ENCODE results near the gene SULT1A3. TPM values are rescaled to one million over a fixed set of nuclear protein-coding genes. Genes with fewer than 3 reads are reported as not detected.
"Not testable (repeated sequence)": the region's sequence is repeated elsewhere in the genome, so short reads cannot be mapped to it uniquely, and the experiment has no call there.

The SULT1A3 gene
- total RNA-seq, 1 donor, result 3.5 TPM

DNA sequence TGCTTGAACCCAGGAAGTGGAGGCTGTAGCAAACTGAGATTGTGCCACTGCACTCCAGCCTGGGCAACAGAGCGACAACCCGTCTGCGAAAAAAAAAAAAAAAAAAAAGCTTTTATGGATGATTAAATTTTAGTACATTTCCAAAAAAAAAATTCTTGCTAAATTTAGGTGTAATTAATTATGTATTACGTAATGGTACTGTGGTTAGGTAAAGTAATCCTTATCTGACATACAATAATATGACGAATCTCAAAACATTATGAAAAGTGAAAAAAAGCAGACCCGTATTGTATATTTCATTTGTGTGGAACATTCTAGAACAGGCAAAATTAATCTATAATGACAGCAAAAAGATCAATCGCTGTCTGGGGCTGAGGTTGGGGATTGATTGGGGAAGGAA lies 26.0 kb upstream of the SULT1A3 start:
- no peak for DNase-seq (ENCODE audit: low read depth)
- TF ChIP-seq, protein P1, sequence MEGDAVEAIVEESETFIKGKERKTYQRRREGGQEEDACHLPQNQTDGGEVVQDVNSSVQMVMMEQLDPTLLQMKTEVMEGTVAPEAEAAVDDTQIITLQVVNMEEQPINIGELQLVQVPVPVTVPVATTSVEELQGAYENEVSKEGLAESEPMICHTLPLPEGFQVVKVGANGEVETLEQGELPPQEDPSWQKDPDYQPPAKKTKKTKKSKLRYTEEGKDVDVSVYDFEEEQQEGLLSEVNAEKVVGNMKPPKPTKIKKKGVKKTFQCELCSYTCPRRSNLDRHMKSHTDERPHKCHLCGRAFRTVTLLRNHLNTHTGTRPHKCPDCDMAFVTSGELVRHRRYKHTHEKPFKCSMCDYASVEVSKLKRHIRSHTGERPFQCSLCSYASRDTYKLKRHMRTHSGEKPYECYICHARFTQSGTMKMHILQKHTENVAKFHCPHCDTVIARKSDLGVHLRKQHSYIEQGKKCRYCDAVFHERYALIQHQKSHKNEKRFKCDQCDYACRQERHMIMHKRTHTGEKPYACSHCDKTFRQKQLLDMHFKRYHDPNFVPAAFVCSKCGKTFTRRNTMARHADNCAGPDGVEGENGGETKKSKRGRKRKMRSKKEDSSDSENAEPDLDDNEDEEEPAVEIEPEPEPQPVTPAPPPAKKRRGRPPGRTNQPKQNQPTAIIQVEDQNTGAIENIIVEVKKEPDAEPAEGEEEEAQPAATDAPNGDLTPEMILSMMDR (IDR thresholded peaks at IDR 0.05; ENCODE audit: insufficient read depth, low read depth, low read length), result no peak
- H3K4me3 ChIP-seq (ENCODE audit: low read depth, low read length), result no peak overlapping the region

DNA sequence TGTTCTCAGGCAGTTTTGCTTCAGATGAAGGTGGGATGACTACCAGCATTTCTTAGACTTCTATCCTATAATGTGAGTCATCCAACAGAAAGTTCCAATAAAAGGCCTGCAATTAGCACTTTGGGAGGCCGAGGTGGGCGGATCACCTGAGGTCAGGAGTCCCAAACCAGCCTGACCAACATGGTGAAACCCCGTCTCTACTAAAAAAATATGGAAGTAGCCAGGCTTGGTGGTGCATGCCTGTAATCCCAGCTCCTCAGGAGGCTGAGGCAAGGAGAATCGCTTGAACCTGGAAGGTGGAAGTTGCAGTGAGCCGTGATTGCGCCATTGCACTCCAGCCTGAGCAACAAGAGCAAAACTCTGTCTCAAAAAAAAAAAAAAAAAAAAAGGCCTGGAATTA lies 22.2 kb upstream of the SULT1A3 start:
- H3K4me3 ChIP-seq (ENCODE audit: low read depth, low read length); DNase-seq (ENCODE audit: low read depth): not testable (repeated sequence)

DNA sequence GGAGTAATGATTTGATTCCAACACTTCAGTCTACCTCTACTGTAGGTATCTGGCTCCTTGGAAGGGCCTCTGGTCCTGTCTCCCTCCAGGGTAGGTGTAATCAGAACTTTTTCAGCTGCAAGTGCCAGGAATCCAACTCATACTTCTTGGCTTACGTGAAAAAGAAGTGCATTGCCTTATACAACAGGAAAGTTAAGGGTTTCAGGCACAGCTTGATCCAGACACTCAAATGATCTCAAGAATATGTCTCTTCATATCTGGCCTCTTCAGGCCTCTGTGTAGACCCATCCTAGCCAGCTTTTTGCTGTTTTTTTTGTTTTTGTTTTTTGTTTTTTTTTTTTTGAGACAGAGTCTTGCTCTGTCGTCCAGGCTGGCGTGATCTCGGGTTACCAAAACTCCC lies 19.9 kb upstream of the SULT1A3 start:
- no peak for DNase-seq (ENCODE audit: low read depth)
- H3K4me3 ChIP-seq (ENCODE audit: low read depth, low read length), result no peak overlapping the region
- TF ChIP-seq, protein P1 (IDR thresholded peaks at IDR 0.05; ENCODE audit: insufficient read depth, low read depth, low read length), result no peak

DNA sequence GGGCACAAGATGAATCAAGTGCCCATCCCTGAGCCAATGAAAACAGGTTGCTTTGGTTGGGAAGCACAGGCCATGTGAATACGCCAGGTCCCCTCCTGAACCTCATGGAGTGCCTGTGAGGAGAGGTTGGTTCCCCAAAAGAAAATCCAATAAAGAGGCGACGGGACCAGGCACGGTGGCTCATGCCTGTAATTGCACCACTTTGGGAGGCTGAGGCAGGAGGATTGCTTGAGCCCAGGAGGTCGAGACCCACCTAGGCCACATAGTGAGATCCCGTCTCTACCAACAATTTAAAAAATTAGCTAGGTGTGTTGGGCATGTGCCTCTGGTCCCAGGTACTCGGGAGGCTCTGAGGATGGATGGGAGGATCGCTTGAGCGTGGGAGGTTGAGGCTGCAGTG lies 19.1 kb upstream of the SULT1A3 start:
- TF ChIP-seq, protein P1 (IDR thresholded peaks at IDR 0.05; ENCODE audit: insufficient read depth, low read depth, low read length), result no peak
- H3K4me3 ChIP-seq (ENCODE audit: low read depth, low read length), result no peak overlapping the region
- no peak for DNase-seq (ENCODE audit: low read depth)

DNA sequence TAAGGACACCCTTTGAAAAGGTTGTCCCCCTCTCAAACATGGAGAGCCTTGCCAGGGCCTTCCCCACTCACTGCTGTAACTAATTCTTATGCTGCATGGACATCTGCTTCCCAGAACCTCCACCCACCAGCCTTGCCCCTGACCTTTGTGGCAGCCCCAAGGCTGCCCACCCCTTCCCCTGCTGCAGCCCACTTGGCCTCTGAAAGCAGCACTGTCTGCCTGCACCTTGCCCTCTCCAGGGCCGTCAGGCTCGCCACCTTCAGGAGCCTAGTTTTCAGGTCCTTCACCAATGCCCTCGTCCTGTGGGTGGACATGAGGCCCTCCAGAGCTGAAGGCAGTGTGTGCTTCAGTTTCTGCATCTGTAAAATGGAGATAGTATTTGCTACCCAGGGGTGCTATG lies 18.3 kb upstream of the SULT1A3 start:
- no peak for DNase-seq (ENCODE audit: low read depth)
- H3K4me3 ChIP-seq (ENCODE audit: low read depth, low read length), result no peak overlapping the region
- TF ChIP-seq, protein P1 (IDR thresholded peaks at IDR 0.05; ENCODE audit: insufficient read depth, low read depth, low read length), result no peak

DNA sequence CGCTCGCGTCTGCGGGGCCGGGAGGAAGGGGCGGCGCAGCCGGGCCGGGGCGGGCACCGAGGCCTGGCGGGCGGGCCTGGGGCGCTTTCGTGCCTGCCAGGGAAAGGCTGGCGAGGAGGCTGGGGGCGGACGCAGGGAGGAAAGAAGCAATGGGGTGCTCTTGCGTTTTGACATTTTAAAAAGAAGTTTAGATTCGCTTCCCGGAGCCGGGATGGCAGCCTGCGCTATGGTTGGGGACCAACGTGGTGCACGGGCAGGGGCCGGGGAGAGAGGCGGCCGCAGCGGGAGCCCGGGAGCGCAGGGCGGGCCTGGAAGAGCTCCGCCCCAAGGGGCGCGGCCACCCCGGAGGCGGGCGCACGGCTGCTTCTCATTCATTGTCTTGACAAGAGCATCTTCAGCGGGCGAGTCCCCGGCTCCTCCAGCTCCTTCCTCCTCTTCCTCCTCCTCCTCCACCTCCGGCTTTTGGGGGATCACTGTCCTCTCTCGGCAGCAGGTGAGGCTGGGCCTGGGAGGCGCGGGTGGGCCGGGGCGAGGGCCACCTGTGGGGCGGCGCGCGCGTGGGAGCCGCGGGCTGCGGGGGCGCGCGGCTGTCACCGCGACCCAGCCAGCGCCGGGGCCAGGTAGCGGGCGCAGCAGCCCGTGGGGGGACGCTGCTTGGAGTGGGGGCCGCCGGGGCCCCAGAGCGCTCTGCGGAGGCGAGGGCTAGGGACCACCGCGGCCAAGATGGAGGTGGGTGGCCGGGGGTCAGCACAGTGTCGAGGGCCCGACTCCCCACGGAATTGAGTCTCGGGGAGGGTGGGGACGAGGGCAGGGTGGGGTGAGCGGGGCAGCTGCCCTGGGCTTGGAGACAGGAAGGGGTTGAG lies 15.6 kb upstream of the SULT1A3 start, which contains the start of gene CORO1A:
Gene CORO1A (plus strand): TSS at position 370 of the 863 bp plus-strand sequence. CDS start 1,608 bp downstream, outside the sequence.
- TF ChIP-seq, protein P1 (IDR thresholded peaks at IDR 0.05; ENCODE audit: insufficient read depth, low read depth, low read length), result no peak
- peak within 1 kb of the TSS; percentile 64 for H3K4me3 ChIP-seq (ENCODE audit: low read depth, low read length)
- peak; percentile 75 for DNase-seq (ENCODE audit: low read depth)

DNA sequence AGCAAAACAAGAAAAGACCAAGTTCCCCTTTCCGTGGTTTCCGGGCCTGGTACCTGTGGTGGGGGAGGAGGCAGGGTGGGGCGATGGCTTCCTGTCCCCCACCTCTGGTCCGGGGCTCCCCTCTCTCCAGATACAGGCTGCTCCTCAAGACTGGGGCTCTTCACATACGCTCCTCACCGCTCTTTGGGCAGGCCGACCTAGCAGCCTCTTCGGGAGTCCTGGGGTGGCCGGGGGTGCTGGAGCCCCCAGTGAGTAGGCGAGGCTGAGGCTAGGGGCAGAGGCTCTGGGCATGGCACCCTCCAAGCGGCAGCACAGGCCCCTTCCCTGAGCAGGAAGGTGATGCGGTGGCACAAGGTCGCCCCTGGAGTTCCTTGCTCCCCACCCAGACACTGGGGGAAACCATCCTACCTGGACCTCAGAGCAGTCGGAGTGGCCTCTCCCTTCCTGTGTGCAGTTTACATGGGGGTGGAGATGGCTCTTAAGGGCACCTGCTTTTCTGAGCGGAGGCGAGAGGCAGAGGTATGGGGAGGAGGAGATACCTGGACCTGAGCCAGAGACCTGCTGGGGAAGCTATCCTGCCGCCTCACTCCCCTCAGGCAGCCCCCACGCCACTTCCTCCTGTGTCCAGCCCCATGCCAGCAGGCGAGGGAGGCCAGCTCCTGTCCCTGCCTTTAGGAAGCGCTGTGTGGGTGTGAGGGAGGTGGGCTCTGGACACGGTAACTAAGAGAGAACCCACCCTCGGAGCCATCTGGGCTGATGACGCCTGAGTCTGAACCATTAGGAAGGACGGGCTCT lies 14.8 kb upstream of the SULT1A3 start:
- TF ChIP-seq, protein P1 (IDR thresholded peaks at IDR 0.05; ENCODE audit: insufficient read depth, low read depth, low read length), result no peak
- no peak overlapping the region for H3K4me3 ChIP-seq (ENCODE audit: low read depth, low read length)
- no peak for DNase-seq (ENCODE audit: low read depth)

Measured in fibroblast of villous mesenchyme (primary cell).